Stimulated activated CD8-positive, alpha-beta memory T cell treated with anti-CD3 and anti-CD28 coated beads, Interleukin-4, amount 100 ng/mL, for 24 hours (primary cell): ENCODE results near the gene LYZL1.
"Not testable (repeated sequence)": the region's sequence is repeated elsewhere in the genome, so short reads cannot be mapped to it uniquely, and the experiment has no call there.

Source experiments
- DNase-seq: peaks from one replicate; pipeline ENCODE4 v3.0.0-alpha.2; 2020; ENCODE audit warnings: low read depth

The LYZL1 gene

DNA sequence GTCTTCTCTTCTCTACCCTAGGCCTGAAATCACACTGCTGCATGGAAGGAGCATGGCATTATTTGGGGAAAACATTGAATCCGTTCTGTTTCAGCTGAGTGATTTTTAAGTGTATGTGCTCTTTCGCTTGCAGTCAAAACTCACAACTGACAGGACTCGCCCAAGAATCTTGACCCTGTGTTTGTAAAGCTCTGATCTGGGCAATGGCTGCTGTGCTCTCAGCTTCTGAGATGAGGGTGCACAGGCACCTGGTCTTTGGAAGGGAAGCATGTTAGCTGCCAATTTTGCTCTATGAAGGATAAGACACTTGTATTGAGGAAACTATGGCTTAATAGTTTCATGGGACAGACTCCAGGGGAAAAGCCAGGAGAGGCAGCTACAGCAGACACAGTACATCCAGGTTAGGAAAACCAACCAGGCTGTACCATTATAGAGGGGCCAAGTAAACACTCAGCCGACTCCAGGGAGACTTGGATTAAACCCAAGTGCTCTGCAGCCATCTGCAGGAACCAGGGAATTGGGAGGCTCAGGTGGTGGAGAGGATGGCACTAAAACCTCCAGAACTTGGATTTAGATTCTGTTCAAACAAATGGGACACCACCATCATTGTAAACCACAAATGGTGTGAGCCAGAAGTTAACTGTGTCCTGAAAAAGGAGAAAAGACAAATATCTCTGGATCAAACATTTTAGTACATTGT, 43.3 kb downstream of the LYZL1 start:
- no peak for DNase-seq

- no peak for DNase-seq
These were observed 43.9 kb downstream of the LYZL1 start for GRCh38 chr10:29332761-29333148.

- not testable (repeated sequence) for DNase-seq
These were observed 48.7 kb downstream of the LYZL1 start for GRCh38 chr10:29337526-29337925.

GRCh38 chr10:29343607-29344038, 54.8 kb downstream of the LYZL1 start:
- no peak for DNase-seq

DNA sequence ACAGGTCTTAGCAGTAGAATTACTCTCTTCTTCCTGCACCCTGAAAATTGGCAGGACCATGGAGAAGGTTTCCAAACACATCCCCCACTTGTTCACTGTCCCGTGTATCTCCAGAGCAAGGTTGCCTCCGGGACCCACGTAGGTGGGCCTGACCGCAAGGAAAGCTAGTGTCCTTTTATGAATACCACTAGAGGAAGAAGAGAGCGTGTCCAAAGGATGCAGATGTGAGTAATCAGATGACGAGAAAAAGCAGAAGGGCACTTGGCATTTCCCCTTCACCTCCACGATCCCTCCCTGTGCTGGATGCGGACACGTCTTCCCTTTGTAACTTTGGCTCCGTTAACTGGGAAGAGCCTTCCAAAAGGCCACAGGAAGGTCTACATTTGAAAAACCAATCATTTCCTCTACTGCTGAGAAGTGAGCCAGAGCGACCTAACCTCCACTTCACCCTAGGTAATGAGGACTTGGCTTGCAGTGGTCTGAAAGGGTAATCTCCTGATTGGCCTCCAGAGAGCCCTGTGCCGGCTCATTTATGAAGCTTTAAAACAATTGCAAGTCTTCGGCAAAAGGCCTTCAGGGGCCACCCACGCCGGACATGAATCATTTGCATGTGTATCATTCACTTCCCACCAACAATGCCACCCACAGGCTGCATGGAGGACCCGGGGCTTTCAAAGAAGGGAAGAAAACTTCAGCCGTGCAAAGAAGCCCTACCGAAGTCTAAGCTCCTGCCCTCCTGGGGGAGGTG, 55.4 kb downstream of the LYZL1 start:
- no peak for DNase-seq

DNA sequence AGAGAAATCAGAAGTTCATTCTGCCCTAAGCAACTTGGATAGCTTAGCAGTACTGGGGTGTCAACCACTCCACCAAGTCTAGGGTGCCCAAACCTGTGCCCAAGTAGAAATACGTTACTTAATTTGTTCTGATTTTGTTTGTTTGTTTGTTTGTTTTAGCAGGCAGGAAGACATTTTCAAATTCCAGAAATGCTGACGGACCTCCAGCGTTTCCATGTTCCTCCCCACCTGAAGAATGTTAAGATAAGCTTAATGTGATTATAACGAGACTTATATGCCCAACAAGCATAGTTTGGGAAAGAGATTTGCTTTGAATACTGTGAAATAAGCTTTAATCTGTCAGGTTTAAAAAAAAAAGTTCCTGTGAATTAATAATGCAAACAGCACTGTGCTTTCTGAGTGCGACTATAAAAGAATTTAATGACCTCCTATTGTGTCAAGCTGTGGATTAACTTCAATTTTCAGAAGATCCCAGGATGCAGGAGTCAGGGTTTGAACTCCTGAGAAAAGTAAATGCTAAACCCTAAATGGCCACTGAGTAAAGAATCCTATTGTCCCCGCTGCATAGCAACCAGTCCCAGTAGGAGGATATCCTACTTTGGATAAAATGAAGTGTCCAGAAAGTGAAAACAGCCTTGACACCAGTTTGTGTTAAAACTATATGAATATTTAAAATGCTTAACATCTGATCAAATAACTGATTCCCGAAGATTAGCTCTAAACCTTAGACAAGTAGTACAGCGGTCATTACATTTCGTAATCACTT, 56.5 kb downstream of the LYZL1 start:
- DNase-seq = no peak

DNA sequence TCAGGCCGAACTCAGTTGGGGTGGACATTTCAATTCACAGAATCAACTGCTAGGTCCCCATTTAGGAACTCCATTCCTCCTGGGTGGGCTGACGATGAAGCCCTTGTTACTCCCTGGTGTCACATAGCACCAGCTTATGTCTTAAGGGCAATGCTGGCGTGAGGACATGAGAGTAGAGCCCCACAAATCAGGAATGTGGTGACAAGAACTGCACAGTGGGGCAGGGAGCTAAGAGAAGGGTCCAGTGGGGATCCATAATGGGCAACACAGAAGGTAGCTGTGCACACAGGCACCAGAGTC, 57.0 kb downstream of the LYZL1 start:
- no peak for DNase-seq

DNA sequence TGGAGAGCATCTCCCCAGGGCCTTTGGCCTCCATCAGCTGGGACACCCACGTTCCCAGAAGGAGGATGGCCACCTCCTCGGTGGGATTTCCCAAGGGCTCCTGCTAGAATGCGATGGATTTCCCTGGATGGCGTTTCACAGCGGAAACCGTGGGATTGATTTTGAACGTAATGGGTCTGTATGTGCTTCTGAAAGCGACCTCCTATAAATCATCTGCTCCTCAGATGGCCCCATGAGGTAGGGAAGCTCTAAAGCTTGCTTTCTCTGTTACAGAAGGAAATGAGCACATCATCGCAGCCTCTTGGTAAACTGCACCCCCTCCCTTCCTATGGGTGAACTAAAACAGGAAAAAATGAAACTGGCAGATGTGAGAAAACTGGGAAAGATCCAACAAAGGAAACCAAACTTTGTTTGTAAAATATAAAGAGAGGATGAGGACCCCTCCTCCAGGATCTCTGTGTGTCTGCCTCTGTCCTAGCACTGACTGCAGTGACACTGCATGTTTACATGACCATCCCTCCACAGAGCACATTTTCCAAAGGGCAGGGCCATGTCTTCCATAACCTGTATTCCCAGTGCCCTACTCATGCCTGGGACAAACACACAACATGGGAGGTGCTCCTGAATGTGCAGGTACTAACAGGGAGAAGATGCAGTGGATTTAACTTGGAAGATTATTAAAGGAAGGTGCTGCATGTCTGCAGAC, 57.6 kb downstream of the LYZL1 start:
- DNase-seq = no peak

- no peak for DNase-seq
These were observed 60.0 kb downstream of the LYZL1 start for GRCh38 chr10:29348836-29349235.

DNA sequence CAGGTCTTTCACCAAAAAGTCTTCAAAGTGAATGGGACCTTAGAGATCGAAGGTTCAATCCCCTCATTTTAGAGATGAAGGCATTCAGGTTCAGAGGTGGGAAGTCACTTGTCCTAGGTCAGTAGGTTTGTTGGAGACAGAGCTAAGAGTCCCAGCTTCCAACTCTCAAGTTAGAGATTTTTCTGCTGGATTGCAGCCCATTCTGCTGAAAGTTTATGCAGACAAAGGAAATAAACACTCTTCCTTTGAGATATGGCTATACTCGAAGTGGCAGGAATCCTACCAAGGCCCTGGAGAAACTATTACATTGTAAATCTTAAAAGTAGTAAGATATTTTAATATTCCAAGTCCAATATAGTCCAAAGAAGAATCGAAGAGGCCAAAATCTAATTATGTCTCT, 64.4 kb downstream of the LYZL1 start:
- no peak for DNase-seq

DNA sequence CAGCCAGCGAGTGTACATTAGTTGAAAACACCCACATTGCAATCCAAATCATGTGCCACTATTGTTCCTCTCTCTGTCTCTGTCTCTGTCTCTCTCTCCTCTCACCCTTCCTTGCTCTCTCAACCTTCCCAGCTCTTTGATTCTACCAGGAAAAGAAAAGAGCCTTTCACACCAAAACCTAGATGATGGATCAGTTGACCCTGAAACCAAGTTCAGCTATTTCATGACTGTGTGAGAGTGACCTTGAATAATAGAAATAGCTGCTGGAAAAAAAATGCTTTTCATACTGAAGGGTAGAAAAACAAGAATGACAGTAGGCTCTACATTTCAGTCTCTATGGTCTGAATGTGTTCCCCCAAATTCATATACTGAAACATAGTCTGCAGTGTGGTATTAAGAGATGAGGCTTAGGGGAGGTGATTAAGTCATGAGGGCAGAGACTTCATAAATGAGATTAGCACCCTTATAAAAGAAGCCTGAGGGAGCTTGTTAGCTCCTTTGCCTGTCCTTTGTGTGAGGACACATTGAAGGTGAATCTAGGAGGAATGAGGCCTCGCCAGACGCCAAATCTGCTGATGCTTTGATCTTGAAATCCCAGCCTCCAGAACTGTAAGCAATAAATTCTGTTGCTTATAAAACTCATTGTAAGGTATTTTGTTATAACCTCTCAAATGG, 65.2 kb downstream of the LYZL1 start:
- DNase-seq = no peak

DNA sequence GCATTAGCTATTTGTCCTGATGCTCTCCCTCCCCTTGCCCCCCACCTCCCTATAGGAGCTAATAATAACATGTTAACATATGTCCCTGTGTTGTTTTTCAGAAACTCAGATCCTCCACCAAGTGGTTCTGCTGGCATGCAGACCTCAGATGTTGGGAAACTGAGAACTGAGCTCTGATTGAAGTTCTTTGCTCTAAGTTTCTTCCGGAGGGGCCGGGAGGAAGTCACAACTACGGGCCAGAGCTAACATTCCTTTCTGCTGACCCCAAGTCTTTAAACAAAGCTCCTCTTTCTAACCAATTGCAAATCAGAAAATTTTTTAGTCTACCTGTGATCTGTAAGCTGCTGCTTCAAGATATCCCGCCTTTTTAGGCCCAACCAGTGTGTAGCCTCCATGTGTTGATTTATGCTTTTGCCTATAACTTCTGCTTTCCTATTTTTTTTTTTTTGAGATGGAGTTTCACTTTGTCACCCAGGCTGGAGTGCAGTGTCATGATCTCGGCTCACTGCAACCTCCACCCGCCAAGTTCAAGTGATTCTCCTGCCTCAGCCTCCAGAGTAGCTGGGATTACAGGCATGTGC, 66.6 kb downstream of the LYZL1 start:
- DNase-seq = no peak

GRCh38 chr10:29356931-29357330, 68.1 kb downstream of the LYZL1 start:
- no peak for DNase-seq

GRCh38 chr10:29358010-29358616, 69.2 kb downstream of the LYZL1 start:
- no peak for DNase-seq

DNA sequence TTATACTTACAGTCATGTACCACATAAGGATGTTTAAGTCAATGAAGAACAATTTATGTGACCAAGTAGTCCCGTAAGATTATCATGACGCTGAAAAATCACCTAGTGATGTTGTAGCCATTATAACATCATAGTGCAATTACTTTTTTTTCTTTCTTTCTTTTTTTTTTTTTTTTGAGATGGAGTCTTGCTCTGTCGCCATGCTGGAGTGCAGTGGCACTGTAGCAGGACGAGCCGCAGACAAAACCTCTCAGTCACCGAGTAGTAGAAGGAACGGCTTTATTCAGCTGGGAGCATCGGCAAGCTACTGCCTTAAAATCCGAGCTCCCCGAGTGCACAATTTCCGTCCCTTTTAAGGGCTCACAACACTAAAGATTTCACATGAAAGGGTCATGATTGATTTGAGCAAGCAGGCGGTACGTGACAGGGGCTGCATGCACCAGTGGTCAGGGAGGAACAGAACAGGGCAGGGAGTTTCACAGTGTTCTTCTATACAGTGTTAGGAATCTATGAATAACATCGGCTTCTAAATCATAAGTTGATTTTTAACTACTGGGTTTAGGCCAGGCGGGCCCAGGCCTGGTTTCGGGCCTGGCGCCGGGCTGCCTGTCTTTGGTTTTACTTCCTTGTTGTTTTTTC, 71.5 kb downstream of the LYZL1 start:
- DNase-seq = not testable (repeated sequence)
